GM23338 (cell line): ENCODE data around the gene ST8SIA4.

Experiments used
- TF ChIP-seq, protein P1 (sequence below): IDR thresholded peaks from one replicate; pipeline ENCODE4 v1.6.1; 2018; ENCODE audit warnings: antibody characterized with exemption; ENCODE audit not compliant: unreplicated experiment
- TF ChIP-seq, protein P2 (sequence below), 2 experiments: fragments of 200-600 bp in 1 of 2; sonication (generic) in 1 of 2; conservative IDR thresholded peaks; 2 replicates each; pipeline versions ENCODE4 v1.5.1 to v1.6.1; 2016 to 2017; ENCODE audit warnings: antibody characterized with exemption in 2 of 2, low read depth in 2 of 2, mild to moderate bottlenecking in 2 of 2, moderate library complexity in 1 of 2

DNA sequence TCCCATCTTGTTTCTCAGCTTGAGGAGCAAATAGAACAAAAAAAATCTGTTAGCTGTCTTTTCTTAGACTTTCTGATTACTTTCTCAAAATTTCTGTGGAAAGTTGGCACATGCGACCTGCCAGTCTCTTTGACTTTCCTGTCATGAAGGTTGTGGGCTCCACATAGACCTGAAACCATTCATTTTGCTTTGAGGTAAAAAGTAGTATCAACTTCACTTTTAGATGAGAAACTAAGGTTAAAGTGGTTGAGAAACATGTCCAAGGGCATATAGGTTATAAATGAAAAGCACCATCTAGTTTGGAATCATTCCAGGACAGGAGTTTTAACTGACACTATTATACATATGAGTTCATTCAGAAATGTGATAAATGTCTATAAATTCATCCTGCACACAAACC lies 42.7 kb downstream of the ST8SIA4 start:
- TF ChIP-seq, protein P1, sequence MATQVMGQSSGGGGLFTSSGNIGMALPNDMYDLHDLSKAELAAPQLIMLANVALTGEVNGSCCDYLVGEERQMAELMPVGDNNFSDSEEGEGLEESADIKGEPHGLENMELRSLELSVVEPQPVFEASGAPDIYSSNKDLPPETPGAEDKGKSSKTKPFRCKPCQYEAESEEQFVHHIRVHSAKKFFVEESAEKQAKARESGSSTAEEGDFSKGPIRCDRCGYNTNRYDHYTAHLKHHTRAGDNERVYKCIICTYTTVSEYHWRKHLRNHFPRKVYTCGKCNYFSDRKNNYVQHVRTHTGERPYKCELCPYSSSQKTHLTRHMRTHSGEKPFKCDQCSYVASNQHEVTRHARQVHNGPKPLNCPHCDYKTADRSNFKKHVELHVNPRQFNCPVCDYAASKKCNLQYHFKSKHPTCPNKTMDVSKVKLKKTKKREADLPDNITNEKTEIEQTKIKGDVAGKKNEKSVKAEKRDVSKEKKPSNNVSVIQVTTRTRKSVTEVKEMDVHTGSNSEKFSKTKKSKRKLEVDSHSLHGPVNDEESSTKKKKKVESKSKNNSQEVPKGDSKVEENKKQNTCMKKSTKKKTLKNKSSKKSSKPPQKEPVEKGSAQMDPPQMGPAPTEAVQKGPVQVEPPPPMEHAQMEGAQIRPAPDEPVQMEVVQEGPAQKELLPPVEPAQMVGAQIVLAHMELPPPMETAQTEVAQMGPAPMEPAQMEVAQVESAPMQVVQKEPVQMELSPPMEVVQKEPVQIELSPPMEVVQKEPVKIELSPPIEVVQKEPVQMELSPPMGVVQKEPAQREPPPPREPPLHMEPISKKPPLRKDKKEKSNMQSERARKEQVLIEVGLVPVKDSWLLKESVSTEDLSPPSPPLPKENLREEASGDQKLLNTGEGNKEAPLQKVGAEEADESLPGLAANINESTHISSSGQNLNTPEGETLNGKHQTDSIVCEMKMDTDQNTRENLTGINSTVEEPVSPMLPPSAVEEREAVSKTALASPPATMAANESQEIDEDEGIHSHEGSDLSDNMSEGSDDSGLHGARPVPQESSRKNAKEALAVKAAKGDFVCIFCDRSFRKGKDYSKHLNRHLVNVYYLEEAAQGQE = no peak
- TF ChIP-seq, protein P2, sequence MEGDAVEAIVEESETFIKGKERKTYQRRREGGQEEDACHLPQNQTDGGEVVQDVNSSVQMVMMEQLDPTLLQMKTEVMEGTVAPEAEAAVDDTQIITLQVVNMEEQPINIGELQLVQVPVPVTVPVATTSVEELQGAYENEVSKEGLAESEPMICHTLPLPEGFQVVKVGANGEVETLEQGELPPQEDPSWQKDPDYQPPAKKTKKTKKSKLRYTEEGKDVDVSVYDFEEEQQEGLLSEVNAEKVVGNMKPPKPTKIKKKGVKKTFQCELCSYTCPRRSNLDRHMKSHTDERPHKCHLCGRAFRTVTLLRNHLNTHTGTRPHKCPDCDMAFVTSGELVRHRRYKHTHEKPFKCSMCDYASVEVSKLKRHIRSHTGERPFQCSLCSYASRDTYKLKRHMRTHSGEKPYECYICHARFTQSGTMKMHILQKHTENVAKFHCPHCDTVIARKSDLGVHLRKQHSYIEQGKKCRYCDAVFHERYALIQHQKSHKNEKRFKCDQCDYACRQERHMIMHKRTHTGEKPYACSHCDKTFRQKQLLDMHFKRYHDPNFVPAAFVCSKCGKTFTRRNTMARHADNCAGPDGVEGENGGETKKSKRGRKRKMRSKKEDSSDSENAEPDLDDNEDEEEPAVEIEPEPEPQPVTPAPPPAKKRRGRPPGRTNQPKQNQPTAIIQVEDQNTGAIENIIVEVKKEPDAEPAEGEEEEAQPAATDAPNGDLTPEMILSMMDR (conservative IDR thresholded peaks at IDR 0.05; ENCODE audit: low read depth in 2 of 2) = no peak
